ENCODE data around the gene SBSN.
"Not testable (repeated sequence)": the region's sequence is repeated elsewhere in the genome, so short reads cannot be mapped to it uniquely, and the experiment has no call there.

Gene SBSN

DNA sequence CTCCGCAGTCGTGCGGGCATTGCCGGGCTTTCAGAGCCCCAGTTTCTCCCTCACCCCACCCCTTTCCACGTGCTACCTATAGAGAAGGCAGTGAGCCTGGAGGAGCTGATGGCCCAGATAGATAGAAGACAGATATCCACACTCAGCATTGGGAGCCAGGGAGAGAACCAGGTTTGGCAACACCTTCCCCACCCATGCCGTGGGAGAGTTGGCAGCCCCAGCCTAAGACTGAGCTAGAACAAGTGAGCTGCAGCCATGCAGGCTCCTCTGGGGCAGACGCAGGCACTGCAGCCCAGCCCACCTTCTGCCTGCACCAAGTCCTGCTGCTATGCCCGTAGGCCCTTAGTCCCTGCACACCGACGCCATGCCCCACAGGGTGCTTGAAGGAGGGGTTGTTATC is 27.5 kb downstream of the SBSN start:
- DNase-seq, result no peak

DNA sequence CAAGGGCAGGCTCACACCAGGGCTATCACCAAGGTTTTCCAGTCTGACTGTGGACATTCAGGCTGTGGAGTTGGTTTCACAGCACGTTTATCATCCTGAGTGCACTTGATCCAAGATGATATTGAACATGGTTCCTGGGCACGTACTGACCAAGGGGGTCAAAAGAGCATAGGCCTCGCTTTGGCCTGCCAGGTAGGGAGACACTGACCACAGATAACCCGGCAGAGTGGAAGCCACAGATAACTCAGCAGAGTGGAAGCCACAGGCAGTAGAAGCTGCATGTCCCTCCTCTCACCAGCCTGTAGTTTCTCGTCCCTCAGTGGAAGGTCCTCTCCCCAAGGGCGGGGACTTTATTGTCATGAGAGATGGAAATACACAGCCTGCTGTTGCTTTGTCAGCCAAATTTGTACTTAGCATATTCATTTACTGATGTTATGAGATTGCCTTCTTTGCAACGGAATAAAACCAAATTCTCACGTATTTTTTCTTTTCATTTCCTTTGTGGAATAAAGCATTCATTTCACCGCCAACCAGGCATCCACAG is 29.1 kb downstream of the SBSN start:
- no peak for DNase-seq

DNA sequence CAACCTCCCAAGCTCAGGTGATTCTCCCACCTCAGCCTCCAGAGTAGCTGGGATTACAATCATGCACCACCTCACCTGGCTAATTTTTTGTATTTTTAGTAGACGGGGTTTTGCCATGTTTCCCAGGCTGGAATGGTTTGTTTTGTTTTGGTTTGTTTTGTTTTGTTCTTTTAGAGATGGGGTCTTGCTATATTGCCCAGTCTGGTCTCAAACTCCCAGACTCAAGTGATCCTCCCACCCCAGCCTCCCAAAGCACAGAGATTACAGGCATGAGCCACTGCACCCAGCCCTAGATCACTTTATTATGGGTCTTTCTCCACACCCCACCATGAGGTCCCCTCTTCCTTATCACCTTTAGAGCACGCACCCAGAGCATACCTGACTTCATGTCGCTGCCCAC is 29.9 kb downstream of the SBSN start:
- no peak for DNase-seq

DNA sequence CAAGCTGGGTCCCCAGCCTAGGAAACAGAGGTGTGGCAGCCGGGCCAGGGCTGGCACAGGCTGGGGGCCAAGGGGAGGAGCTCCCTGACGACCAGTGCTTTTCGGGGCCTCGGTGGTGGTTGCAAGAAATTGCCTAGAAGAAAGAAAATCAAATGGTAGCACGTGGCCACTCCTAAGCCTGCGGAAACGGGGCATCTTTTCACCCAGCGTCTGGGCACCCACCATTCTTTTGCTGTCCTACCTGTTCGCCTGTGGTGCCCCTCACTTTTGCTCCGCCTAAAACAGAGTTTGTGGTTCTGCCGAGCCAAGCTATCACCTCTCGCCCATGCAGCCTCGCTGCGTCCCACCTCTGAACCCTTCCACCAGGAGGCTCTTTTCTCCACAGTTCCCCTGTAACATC is 30.7 kb downstream of the SBSN start:
- no peak for DNase-seq

DNA sequence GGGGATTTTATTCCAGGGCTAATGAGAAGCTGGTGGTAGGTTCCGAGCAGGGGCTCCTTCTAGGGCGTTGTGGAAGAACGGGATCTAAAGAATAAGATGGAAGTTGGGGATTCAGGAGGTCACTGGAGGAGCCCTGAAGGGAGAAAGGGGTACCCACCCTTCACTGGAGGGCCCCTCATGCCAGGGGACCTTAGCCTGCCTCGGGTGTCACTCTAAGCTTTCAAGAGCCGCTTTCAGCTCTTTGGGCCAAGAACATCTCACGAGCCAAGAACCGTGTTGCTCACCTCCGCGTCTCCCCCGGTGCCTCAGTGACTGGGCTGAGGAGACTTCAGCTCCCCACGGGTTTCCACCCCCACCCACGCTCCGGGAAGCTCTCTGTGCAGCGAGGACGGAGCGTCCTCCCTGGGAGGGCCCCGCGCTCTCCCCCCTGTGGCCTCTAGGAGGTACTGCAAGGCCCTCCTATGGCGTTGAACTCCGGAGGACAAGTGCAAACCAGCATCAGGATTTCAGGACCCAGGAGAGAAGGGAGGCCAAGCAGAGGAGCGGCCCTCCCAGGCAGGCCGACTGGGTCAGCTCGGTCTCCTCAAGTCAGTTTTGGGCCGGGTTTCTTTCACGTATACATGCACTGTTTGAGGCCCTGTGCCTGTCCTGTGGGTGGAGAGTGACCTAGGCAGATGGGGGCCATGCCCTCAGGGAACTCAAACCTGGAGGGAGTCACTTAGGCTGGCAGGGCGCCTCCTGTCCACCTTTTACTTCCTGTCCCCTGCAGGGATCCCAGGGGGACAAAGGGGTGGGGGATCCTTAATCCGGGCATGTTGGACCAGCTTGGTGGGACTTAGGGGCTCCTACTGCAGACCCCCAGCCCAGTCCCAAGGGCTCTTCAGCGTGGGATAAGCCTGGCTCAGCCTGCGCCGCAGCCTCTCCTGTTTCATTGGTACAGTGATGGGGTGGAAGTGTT is 32.7 kb downstream of the SBSN start:
- DNase-seq, result peak; percentile 59

DNA sequence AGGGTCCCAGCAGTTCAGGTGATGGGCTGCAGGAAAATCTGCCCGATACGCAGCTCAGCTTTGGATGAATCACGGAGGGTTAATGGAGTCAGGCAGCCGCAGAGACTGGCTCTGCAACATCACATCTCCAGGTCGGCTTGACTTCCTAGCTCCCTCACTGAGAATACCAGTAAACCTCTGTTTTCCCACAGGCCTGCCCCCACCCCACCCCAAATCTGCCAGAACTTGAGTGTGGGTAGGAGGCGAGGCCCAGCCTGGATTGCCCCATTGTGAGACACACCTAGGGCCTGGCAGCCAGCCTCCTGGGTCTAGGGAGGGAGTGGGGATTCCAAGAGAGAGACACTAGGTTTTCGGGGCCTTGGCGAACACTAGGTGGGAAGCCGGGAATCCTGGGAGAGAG is 34.1 kb downstream of the SBSN start:
- no peak for DNase-seq

DNA sequence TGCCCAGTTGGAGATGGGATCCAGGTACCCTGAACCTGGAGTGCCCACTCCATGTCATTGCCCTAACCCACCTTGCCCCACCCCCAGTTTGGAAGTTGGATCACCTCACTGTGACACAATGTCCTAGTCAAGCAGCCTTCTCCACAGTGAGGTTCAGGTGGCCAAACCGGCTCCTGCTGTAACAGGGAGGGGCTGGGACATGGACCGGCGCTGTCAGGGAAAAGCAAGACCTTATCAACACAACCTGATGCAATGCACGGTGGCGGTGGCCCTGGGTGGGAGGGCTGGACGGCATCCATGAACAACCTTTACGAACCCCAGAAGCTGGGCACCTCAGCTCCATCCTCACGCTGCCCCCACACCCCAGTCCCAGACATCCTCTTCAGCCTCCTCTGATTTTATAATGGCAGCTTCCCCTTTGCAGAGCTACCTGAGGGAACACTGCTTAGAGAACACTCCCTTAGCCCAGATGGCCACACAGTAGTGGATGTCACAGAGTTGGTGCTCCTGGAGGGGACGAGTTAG is 36.2 kb downstream of the SBSN start:
- DNase-seq, result no peak

DNA sequence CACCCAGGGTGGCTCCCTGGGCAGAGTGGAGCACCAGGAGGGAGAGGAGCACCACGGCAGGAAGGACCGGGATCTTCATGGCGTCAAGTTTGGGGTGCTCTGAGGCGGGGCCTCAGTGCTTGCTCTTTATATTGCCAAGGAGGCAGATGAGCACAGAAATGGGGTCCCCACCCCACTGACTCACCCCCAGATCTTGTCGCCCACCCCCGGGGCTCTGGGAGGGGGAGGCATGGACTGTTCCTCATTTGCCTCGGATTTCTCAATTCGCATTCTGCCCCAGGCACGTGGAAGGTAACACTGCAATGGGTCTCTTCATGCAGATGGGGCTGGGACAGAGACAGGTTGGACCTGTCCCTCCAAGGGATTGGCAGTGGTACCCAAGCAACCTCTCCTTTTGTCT is 37.7 kb downstream of the SBSN start, which contains the start of gene KRTDAP:
TSS of gene KRTDAP (minus strand) at position 101 of the 400 bp plus-strand sequence. CDS start at position 79, 22 bp downstream.
- no peak for DNase-seq

DNA sequence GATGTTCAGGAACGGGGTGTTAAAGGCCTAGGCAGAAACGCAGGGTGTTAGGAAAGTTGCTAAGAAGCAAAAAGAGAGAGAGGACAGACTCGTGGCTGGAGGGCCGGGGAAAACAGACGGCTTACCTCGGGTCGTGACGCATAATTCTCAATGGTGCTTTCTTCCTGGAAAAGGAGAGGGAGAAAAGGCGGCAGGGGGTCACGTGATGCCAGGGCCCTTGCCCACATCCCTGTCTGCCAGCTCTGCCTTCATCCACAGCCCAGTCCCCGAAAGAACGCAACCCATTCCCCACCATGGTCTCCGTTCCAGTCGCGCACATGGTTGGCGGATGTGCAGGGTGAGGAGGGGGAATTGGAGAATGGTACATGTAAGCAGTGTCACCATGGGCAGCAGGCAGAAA is 39.4 kb downstream of the SBSN start:
- DNase-seq, result no peak

DNA sequence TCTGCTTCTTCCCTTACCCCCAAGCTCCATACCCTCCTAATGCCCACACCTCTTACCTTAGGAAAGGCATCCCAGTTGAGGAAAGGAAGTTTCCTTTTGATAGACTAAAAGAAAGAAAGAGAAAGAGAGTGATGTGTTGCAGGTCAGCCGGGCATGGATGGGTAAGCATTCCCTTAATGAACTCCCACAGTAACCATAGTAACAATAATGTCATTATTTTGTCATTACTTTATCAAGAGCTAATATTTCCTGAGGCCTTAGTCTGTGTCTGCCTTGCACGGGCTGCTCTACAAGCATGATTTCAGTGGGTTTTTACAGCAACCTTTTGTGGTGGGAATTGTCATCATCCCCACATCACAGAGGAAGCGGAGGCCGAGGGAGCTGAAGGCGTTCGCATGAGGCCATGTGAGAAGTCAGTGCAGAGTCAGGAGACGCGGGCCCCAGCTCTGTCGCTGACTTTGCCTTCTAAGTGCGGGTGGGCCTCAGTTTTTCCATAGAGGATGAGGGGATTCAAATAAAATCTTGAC is 40.4 kb downstream of the SBSN start:
- no peak for DNase-seq

DNA sequence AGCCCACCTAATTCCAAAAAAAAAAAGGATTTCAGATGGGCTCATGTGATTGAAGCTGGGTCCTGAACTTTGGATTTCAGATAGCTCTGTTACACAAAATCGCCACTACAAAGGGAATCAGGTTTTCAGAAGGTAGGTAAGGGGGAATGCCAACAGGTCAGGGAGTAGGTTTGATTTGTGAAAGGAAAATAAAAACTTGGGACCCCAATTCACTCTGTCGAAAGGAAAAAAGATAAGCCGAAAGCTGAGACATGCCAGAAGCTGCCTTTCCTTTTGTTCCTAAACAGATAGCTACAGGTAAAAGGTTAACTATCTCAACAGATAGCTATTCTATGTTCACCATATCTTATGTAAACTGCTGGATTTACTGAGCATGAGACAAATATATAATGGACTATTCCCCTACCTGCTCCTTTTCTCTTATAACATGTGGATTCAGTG is 41.8 kb downstream of the SBSN start:
- no peak for DNase-seq

DNA sequence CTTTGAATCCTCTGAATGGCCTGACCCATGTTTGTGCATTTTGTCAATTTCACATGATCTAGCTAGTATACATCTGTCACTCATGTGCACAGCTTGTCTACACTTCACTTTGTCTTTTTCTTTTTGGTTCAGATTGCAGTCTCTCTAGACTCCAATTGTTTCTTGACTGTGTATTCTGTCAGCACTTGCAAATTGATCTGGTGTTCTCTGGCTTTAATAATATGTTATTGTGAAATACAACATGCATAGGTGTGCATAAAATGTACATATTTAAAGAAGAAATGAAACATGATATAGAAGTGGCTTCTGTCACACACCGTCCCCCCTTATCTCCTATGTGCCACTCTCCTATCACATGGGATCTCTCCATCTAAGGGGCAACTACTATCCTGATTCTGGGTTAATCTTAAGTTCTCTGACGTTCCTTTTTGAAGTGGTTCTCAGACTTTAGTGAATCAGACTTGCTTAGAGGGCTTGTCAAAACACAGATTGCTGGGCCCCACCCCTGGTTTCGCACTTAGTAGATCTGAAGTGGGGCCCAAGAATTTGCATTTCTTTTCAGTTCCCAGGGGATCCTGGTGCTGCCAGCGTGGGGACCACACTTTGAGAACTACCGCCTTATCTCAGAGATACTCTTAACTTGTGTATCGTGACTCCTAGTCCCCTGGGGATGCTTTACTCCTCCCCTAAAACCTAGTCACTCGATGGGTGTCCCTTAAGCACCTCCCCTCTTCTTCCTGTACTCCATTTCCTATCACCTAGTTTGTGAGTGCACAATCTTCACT is 43.7 kb downstream of the SBSN start:
- no peak for DNase-seq

DNA sequence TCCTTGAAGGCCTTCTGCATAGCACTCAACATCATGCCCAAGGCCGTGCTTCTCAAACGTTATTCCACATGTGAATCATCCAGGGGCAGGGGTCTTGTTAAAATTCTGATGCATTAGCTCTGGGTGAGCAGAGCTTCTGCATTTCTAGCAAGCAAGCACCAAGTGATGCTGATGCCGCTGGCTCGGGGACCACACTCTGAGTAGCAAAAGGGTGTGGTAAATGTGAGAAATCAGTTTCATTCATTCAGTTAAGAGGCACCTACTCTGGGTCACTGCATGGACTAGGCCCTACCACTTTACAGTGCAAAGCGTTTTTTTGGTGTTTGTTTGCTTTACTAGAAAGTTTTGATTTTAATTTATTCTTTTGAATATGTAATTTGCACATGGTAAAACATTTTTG is 45.0 kb downstream of the SBSN start:
- DNase-seq, result no peak

DNA sequence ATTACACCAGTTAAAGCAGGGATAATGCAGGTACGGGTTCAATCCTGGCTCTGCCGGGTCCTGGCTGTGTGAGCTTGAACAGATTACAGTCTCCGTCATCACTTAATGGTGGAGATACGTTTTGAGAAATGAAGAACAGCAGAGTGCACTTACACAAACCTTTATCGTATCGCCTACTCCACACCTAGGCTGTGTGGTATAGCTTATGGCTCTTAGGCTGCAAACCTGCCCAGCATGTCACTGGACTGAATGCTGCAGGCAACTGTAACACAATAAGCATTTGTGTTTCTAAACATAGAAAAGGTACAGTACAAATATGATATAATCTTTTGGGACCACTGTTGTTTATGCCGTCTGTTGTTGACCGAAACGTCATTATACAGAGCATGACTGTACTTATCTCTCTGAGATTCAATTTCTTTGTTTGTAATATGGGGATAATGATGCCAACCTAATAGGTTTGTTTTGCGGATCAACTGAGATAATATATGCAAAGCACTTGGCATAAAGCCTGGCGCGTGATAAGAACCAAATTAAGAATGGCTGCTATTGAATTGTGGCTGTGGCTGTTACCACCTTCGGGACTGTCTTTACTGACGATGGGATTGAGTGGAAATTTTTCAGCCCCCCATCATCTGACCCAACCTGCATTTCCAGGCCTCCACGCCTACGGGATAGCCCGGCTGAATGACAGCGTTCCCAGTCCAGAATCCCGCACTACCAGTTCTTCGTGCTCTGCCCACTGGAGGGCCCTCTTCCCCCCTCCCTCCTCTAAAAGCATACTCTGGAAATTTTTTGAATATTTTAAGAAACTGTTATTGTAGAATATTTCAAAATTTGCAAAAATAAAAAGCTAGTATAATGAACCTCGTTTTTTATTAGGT is 49.1 kb downstream of the SBSN start:
- no peak for DNase-seq

DNA sequence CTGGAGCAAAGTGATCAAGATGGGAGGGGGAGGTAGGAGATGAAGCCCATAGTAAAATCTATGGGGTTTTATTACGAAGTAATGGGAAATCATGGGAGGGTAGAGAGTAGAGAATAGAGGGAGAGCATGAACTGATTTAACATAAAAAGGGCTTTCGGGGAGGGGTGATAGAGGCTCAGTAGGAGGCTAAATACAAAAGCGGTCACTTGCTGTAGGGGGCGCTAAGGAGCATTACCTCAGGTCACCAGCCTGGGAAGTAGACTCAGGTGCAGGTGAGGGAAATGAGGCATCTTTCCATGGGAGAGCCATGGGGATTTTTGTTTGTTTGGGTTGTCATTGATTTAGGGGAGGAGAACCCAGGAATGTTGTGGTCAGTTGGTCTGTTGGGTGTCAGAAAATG is 52.0 kb downstream of the SBSN start:
- DNase-seq, result no peak

DNA sequence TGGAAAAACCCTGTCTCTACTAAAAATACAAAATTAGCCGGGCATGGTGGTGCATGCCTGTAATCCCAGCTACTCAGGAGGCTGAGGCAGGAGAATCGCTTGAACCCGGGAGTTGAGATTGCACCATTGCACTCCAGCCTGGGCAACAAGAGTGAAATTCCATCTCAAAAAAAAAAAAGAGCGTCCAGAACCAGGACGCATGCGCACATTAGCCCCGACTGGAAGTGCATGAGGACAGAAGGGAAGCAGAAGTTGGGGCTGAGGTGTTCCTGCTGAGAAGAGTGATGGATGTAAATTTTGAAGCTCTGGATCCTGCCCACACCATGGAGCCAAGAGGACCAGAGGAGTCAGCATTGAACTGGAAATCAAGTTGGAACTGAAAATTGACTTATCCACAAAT is 53.5 kb downstream of the SBSN start:
- not testable (repeated sequence) for DNase-seq

DNA sequence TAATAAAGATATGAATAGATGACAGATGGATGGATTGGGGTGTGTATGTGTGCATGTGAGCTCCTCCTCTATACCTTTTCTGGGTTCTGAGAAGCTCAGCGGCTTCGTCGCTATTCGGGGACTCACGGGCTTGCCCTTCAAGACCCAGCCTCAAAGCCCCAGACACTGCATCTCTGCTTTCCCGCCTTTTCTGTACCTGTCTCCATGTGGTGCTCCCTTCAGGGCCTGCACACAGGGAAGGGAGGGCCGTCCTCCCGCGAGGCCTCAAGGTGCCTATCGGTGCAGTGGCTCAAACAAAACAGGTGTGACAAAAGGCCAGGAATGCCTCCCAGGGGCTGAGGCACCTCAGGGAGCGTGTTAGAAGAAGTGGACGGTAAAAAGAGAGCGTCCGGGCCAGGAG is 54.0 kb downstream of the SBSN start:
- no peak for DNase-seq

Data from right hindlimb (tissue), 1 donor.